PC-3 (cell line): ENCODE results near the gene MYMK.

Experiments used
- CTCF ChIP-seq: fragments of 300-600 bp; sonication (generic); conservative IDR thresholded peaks from 2 replicates; pipeline ENCODE4 v1.5.1; 2017; ENCODE audit warnings: antibody characterized with exemption, low read depth, mild to moderate bottlenecking, low read length
- EZH2 ChIP-seq: fragments of 300-600 bp; sonication (generic); IDR thresholded peaks from one replicate; pipeline ENCODE4 v1.6.1; 2017; ENCODE audit warnings: antibody characterized with exemption, mild to moderate bottlenecking, low read length; ENCODE audit not compliant: unreplicated experiment
- EZH2phosphoT487 ChIP-seq: fragments of 300-600 bp; sonication (generic); IDR thresholded peaks from 2 replicates; pipeline ENCODE4 v1.6.1; 2018; ENCODE audit warnings: mild to moderate bottlenecking, antibody characterized with exemption, low read length, borderline replicate concordance

DNA sequence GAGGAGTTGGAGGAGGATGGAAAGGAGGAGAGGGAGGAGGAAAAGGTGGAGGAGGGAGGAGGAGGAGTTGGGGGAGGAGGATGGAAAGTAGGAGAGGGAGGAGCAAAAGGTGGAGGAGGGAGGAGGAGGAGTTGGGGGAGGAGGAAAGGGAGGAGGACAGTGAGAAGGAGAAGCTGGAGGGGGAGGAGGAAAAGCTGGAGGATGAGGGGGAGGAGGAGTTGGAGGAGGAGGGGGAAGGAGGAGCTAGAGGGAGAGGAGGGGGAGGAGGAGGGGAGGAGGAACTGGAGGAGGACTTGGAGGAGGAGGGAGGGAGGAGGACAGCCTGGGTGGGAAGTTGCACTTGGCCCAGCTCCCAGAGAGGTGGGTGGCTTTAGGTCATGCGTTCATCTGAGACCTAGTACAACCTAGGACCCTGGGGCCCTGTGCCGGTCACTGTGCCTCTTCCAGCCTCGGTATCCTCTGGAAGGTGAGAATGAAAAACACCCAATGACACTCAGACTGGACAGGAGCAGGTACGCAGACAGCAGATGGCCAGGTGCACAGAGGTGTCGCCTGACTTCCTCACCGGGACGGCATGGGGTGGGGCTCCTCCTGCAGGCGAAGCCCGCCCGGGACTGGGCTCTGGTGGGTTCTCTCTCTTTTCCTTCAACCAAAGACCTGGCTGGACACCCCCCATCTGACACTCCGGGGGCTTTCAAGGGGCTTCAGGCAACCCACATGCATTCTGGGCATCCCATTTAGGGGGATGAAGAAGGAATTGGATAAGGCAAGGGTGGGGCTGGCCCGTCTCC, 33.7 kb downstream of the MYMK start:
- TF ChIP-seq CTCF (no peak), EZH2phosphoT487 (no peak), EZH2 (no peak)
